IMR-90 (cell line): Measurements from ENCODE around the gene PFDN1. TPM values are rescaled to one million over a fixed set of nuclear protein-coding genes. Genes with fewer than 3 reads are reported as not detected.
A peak's percentile ranks its signal among the peaks of the same experiment; 100 is the strongest.

Experiments used
- ATAC-seq: fragments of 200-7000 bp; cut with Tn5 transposase; 2 replicates; pipeline ENCODE4 v1.9.1; 2020; ENCODE audit warnings: low read depth, mild to moderate bottlenecking, moderate library complexity
- BruUV-seq: library from RNA; stranded (reverse); fragments of 400-500 nt; replicated peaks from 2 replicates; lab custom pipeline; 2021; lab: Mats Ljungman, UMichigan
- CTCF ChIA-PET: fragments of 300-600 bp; formaldehyde crosslinking; extraction: SDS; loops from one replicate; lab custom pipeline; 2021; ENCODE audit warnings: antibody characterized with exemption; lab: Yijun Ruan, JAX
- POLR2A ChIA-PET: fragments of 300-600 bp; sonication (Branson Sonifier 250); formaldehyde crosslinking; loops from one replicate; lab custom pipeline; 2022; ENCODE audit warnings: antibody characterized with exemption; ENCODE audit not compliant: unreplicated experiment; lab: Charles Lee
- DNase-seq: peaks from one replicate; pipeline ENCODE4 v3.0.0; 2013
- H2AFZ ChIP-seq: replicated peaks from 2 replicates; pipeline ENCODE3; 2013; ENCODE audit warnings: low read length, mild to moderate bottlenecking; ENCODE audit not compliant: poor library complexity
- H2AK5ac ChIP-seq: 2 replicates; pipeline ENCODE4 v1.6.1; 2013; ENCODE audit warnings: low read depth, low read length, inconsistent platforms
- H2AK9ac ChIP-seq: replicated peaks from 2 replicates; pipeline ENCODE3; 2013; ENCODE audit warnings: mild to moderate bottlenecking, low read depth, low read length, moderate library complexity; ENCODE audit not compliant: poor library complexity
- H2BK120ac ChIP-seq: 2 replicates; pipeline ENCODE4 v1.6.1; 2013; ENCODE audit warnings: low read depth, low read length, inconsistent platforms
- H2BK15ac ChIP-seq: 3 replicates; pipeline ENCODE4 v1.6.1; 2013; ENCODE audit warnings: low read depth, low read length, inconsistent platforms
- H2BK20ac ChIP-seq: 2 replicates; pipeline ENCODE4 v1.6.1; 2013; ENCODE audit warnings: low read depth, mild to moderate bottlenecking, inconsistent platforms, low read length, moderate library complexity
- H2BK5ac ChIP-seq: 2 replicates; pipeline ENCODE4 v1.6.1; 2013; ENCODE audit warnings: mild to moderate bottlenecking, low read depth, low read length, inconsistent platforms; ENCODE audit not compliant: poor library complexity, severe bottlenecking
- H3K14ac ChIP-seq: replicated peaks from 2 replicates; pipeline ENCODE4 v1.6.1; 2013; ENCODE audit warnings: low read depth, low read length, inconsistent platforms
- H3K18ac ChIP-seq: 2 replicates; pipeline ENCODE4 v1.6.1; 2013; ENCODE audit warnings: low read depth, low read length, control low read depth
- H3K23ac ChIP-seq: 2 replicates; pipeline ENCODE4 v1.6.1; 2013; ENCODE audit warnings: low read depth, low read length, inconsistent platforms
- H3K27ac ChIP-seq: 2 replicates; pipeline ENCODE4 v1.5.1; 2013; ENCODE audit warnings: mild to moderate bottlenecking, control low read depth, low read length; ENCODE audit not compliant: insufficient read depth
- H3K27me3 ChIP-seq: 2 replicates; pipeline ENCODE4 v1.6.1; 2013; ENCODE audit warnings: low read length; ENCODE audit not compliant: control insufficient read depth, insufficient read depth
- H3K36me3 ChIP-seq: 2 replicates; pipeline ENCODE4 v1.6.1; 2013; ENCODE audit warnings: low read length, mixed read lengths; ENCODE audit not compliant: control insufficient read depth, insufficient read depth
- H3K4ac ChIP-seq: 2 replicates; pipeline ENCODE4 v1.6.1; 2013; ENCODE audit warnings: low read depth, low read length, inconsistent platforms
- H3K4me1 ChIP-seq: 2 replicates; pipeline ENCODE4 v1.6.1; 2013; ENCODE audit warnings: low read length, mixed read lengths; ENCODE audit not compliant: control insufficient read depth, insufficient read depth
- H3K4me2 ChIP-seq: 2 replicates; pipeline ENCODE4 v1.6.1; 2013; ENCODE audit warnings: low read depth, mild to moderate bottlenecking, control low read depth, low read length, moderate library complexity
- H3K4me3 ChIP-seq: 2 replicates; pipeline ENCODE4 v1.5.1; 2013; ENCODE audit warnings: low read depth, mild to moderate bottlenecking, control low read depth, low read length, moderate library complexity; ENCODE audit not compliant: insufficient read depth
- H3K56ac ChIP-seq: 2 replicates; pipeline ENCODE4 v1.6.1; 2013; ENCODE audit warnings: low read length, inconsistent platforms; ENCODE audit not compliant: insufficient read depth; ENCODE audit errors: extremely low read depth
- H3K79me1 ChIP-seq, 2 experiments: 2 replicates each; pipeline ENCODE4 v1.6.1; 2013; ENCODE audit warnings: low read length in 2 of 2, inconsistent platforms in 1 of 2, low read depth in 1 of 2
- H3K9ac ChIP-seq: 2 replicates; pipeline ENCODE4 v1.6.1; 2013; ENCODE audit warnings: low read depth, low read length, control low read depth
- H3K9me1 ChIP-seq: 2 replicates; pipeline ENCODE4 v1.6.1; 2013; ENCODE audit warnings: low read length, inconsistent platforms; ENCODE audit not compliant: insufficient read depth
- H3K9me3 ChIP-seq: 2 replicates; pipeline ENCODE4 v1.6.1; 2013; ENCODE audit warnings: low read length; ENCODE audit not compliant: control insufficient read depth, insufficient read depth
- H4K20me1 ChIP-seq: 2 replicates; pipeline ENCODE4 v1.6.1; 2013; ENCODE audit warnings: low read length, inconsistent platforms; ENCODE audit not compliant: insufficient read depth
- H4K5ac ChIP-seq: 2 replicates; pipeline ENCODE4 v1.6.1; 2013; ENCODE audit warnings: mild to moderate bottlenecking, low read depth, low read length, control low read depth
- H4K8ac ChIP-seq, 2 experiments: 2 replicates each; pipeline ENCODE4 v1.6.1; 2013; ENCODE audit warnings: low read depth in 2 of 2, low read length in 2 of 2, control low read depth in 1 of 2, inconsistent platforms in 1 of 2
- H4K91ac ChIP-seq: 2 replicates; pipeline ENCODE4 v1.6.1; 2013; ENCODE audit warnings: low read depth, low read length, inconsistent platforms; ENCODE audit not compliant: insufficient read depth
- BHLHE40 ChIP-seq: fragments of 150-350 bp; IDR thresholded peaks from 2 replicates; pipeline ENCODE4 v1.6.1; 2016; ENCODE audit warnings: mild to moderate bottlenecking, low read depth, low read length
- CEBPB ChIP-seq: IDR thresholded peaks from 2 replicates; pipeline ENCODE4 v1.6.1; 2012; ENCODE audit warnings: low read depth, low read length, improper control_type of control experiment
- WGBS, 2 experiments: methylation state at CpG; one replicate each; pipeline versions ENCODE4 v1.1.5 to v1.1.7; 2013; ENCODE audit warnings: missing lambda C conversion rate in 2 of 2; ENCODE audit not compliant: insufficient read length in 1 of 2; ENCODE audit errors: extremely low coverage in 2 of 2; 5-methylcytosine and 5-hydroxymethylcytosine counted together
- dilution Hi-C: fragments of 300-500 bp; cut with HindIII; formaldehyde crosslinking; loops from one replicate; pipeline ENCODE4 v1.14.3; 2018; ENCODE audit warnings: low sequenced_read_pairs; ENCODE audit not compliant: unreplicated experiment
- in situ Hi-C: fragments of 300-500 bp; cut with MboI; formaldehyde crosslinking; loops from 3 replicates; pipeline ENCODE4 v1.14.3; 2019; ENCODE audit warnings: low sequenced_read_pairs, inconsistent platforms, mixed read lengths
- intact Hi-C: fragments of 100-400 bp; cut with micrococcal nuclease; formaldehyde crosslinking; loops from 2 replicates; pipeline ENCODE4 v1.10.0; 2022
- polyA plus RNA-seq, 3 experiments: library from polyadenylated mRNA; depleted of rRNA; stranded (reverse); fragments of >200 nt; gene quantifications; 2 replicates each; pipeline ENCODE4 v1.2.3, GENCODE V29; 2012; ENCODE audit warnings: low replicate concordance in 1 of 3
- total RNA-seq: library from RNA; depleted of rRNA; stranded (reverse); fragments of >200 nt; gene quantifications from 2 replicates; pipeline ENCODE4 v1.2.3, GENCODE V29; 2012

Gene PFDN1
- total and polyA plus RNA-seq, 2 of the 4 experiments (the other 2 are of a cell fraction): 98.8 to 134 TPM

DNA sequence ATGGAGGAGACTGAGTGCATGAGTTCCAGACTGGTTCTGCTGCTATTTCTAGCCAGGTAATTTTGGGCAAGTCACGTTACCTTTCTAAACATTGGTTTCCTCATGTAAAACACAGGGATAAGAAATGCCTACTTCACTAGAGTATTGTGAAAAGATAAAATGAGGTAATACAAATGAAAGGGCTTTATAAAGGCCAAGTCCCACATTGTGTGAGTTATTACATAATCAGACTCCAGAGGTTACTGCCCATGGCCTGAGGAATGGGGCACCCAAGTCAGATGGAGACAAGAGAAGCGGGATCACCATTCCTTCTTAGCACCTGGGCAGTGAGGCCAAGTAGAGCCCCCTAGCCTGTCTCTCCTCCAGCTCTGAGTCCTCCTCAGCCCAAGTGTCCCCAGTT, 36.0 kb upstream of the PFDN1 start:
- intact Hi-C loops: no loop called here
- H3K27ac ChIP-seq: no peak overlapping the region
- H3K79me1 ChIP-seq: peaks cover 29 to 65% of the 10 kb centered on the region in 2 experiments
- ATAC-seq (no peak), DNase-seq (no peak)
- no peak overlapping the region for H2BK20ac ChIP-seq
- dilution Hi-C loops: no loop called here
- in situ Hi-C loops: no loop called here
- H4K20me1 ChIP-seq: no peaks in the 10 kb centered on the region; the same call in none of the 2 replicates
- peaks cover 6% of the 10 kb centered on the region for H3K4me1 ChIP-seq
- no CpG with 5 or more reads among the region's 2 CpGs for WGBS, 2 experiments
- no peak overlapping the region for H4K8ac ChIP-seq
- H2BK5ac ChIP-seq: no peak overlapping the region
- no peak overlapping the region for H3K4me2 ChIP-seq
- H3K27me3 ChIP-seq: no peaks in the 10 kb centered on the region
- H3K4ac ChIP-seq: no peak overlapping the region
- H3K9me3 ChIP-seq: no peaks in the 10 kb centered on the region
- H3K18ac ChIP-seq: no peak overlapping the region
- H2BK15ac ChIP-seq: no peak overlapping the region
- ChIA-PET CTCF (no interaction called here), POLR2A (no interaction called here)
- 0 out of 2 replicates have a peak, but pooled peaks have one; percentile 37 for TF ChIP-seq CEBPB
- TF ChIP-seq BHLHE40: no peak
- H3K4me3 ChIP-seq: no peak overlapping the region
- no peak overlapping the region for H3K14ac ChIP-seq
- H4K91ac ChIP-seq: no peak overlapping the region
- peaks cover 21% of the 10 kb centered on the region for H3K9me1 ChIP-seq
- H4K5ac ChIP-seq: no peak overlapping the region
- BruUV-seq: no TSS peak
- H3K36me3 ChIP-seq: peaks cover 16% of the 10 kb centered on the region; the same call in 1 of the 2 replicates
- no peak overlapping the region for H2AK5ac ChIP-seq
- no peak overlapping the region for H2BK120ac ChIP-seq
- no peak overlapping the region for H2AFZ ChIP-seq
- H3K9ac ChIP-seq: no peak overlapping the region
- H2AK9ac ChIP-seq: no peak overlapping the region
- no peak overlapping the region for H3K23ac ChIP-seq
- no peak overlapping the region for H3K56ac ChIP-seq
